ENCODE measurements around the gene NPTX1. TPM values are rescaled to one million over a fixed set of nuclear protein-coding genes. Genes with fewer than 3 reads are reported as not detected.

NPTX1 gene
- polyA plus RNA-seq, 1 donor from 2014 or later: 0.56 TPM

GRCh38 chr17:80423536-80424225 lies 52.7 kb downstream of the NPTX1 start:
- no peaks in the 10 kb centered on the region for H3K36me3 ChIP-seq (ENCODE audit: insufficient read depth, low read length)
- TF ChIP-seq SMC3 (conservative IDR thresholded peaks at IDR 0.05; ENCODE audit: poor library complexity) (no peak), EZH2 (IDR thresholded peaks at IDR 0.05; ENCODE audit: borderline replicate concordance, insufficient read depth, low read length, poor library complexity, severe bottlenecking) (no peak), EP300 (conservative IDR thresholded peaks at IDR 0.05; ENCODE audit: poor library complexity, severe bottlenecking) (no peak), TAF1 (IDR thresholded peaks at IDR 0.05; ENCODE audit: low read depth) (no peak), POLR2AphosphoS5 (IDR thresholded peaks at IDR 0.05) (no peak), REST (IDR thresholded peaks at IDR 0.05; ENCODE audit: borderline replicate concordance) (no peak), MXI1 (conservative IDR thresholded peaks at IDR 0.05; ENCODE audit: poor library complexity, severe bottlenecking) (no peak), CTCF (IDR thresholded peaks at IDR 0.05; ENCODE audit: poor library complexity, severe bottlenecking) (no peak), RAD21 (conservative IDR thresholded peaks at IDR 0.05) (no peak)

GRCh38 chr17:80422981-80423380 lies 53.4 kb downstream of the NPTX1 start:
- Histone ChIP-seq H3K36me3 (ENCODE audit: insufficient read depth, low read length) (no peaks in the 10 kb centered on the region), H2AFZ (ENCODE audit: low read depth, low read length) (no peak overlapping the region), H3F3A (ENCODE audit: insufficient read depth, low read length, poor library complexity, severe bottlenecking) (no peaks in the 10 kb centered on the region), H3K27ac (ENCODE audit: low read length) (no peak overlapping the region), H3K27me3 (ENCODE audit: insufficient read depth, low read depth, low read length) (no peaks in the 10 kb centered on the region), H3K4me3 (ENCODE audit: low read length) (no peak overlapping the region), H3K9ac (ENCODE audit: low read length) (no peak overlapping the region), H3K4me2 (ENCODE audit: low read length) (no peak overlapping the region), H3K9me3 (ENCODE audit: low read length) (no peaks in the 10 kb centered on the region), H3K79me2 (replicated peaks; ENCODE audit: insufficient read depth, low read length) (no peaks in the 10 kb centered on the region), H4K20me1 (ENCODE audit: insufficient read depth) (no peaks in the 10 kb centered on the region), H3K9me2 (ENCODE audit: insufficient read depth, low read length) (no peaks in the 10 kb centered on the region)
- TF ChIP-seq EZH2 (IDR thresholded peaks at IDR 0.05; ENCODE audit: borderline replicate concordance, insufficient read depth, low read length, poor library complexity, severe bottlenecking): no peak
- no peak for TF ChIP-seq MXI1 (conservative IDR thresholded peaks at IDR 0.05; ENCODE audit: poor library complexity, severe bottlenecking)
- no peak for TF ChIP-seq EP300 (conservative IDR thresholded peaks at IDR 0.05; ENCODE audit: poor library complexity, severe bottlenecking)
- TF ChIP-seq TAF1 (IDR thresholded peaks at IDR 0.05; ENCODE audit: low read depth): no peak
- no peak for TF ChIP-seq SMC3 (conservative IDR thresholded peaks at IDR 0.05; ENCODE audit: poor library complexity)
- no peak for TF ChIP-seq POLR2AphosphoS5 (IDR thresholded peaks at IDR 0.05)
- TF ChIP-seq RAD21 (conservative IDR thresholded peaks at IDR 0.05): no peak
- TF ChIP-seq REST (IDR thresholded peaks at IDR 0.05; ENCODE audit: borderline replicate concordance): no peak
- no peak for TF ChIP-seq CTCF (IDR thresholded peaks at IDR 0.05; ENCODE audit: poor library complexity, severe bottlenecking)

More at GRCh38 chr17:80423536-80424225, 52.7 kb downstream of the NPTX1 start:
- no peak overlapping the region for H3K4me3 ChIP-seq (ENCODE audit: low read length)
- H2AFZ ChIP-seq (ENCODE audit: low read depth, low read length): no peak overlapping the region
- H3K79me2 ChIP-seq (replicated peaks; ENCODE audit: insufficient read depth, low read length): no peaks in the 10 kb centered on the region
- no peaks in the 10 kb centered on the region for H4K20me1 ChIP-seq (ENCODE audit: insufficient read depth)
- no peak overlapping the region for H3K27ac ChIP-seq (ENCODE audit: low read length)
- no peaks in the 10 kb centered on the region for H3K27me3 ChIP-seq (ENCODE audit: insufficient read depth, low read depth, low read length)
- H3K4me2 ChIP-seq (ENCODE audit: low read length): no peak overlapping the region
- no peaks in the 10 kb centered on the region for H3F3A ChIP-seq (ENCODE audit: insufficient read depth, low read length, poor library complexity, severe bottlenecking)
- no peak overlapping the region for H3K9ac ChIP-seq (ENCODE audit: low read length)
- H3K9me3 ChIP-seq (ENCODE audit: low read length): no peaks in the 10 kb centered on the region
- no peaks in the 10 kb centered on the region for H3K9me2 ChIP-seq (ENCODE audit: insufficient read depth, low read length)

Data from neural cell (in vitro differentiated cells).